Measurements from ENCODE around the gene STEAP2. TPM values are rescaled to one million over a fixed set of nuclear protein-coding genes. Genes with fewer than 3 reads are reported as not detected.

Gene STEAP2
- total RNA-seq, 4 donors from 2014 or later = 11.9 to 34.3 (median 27.4) TPM

DNA sequence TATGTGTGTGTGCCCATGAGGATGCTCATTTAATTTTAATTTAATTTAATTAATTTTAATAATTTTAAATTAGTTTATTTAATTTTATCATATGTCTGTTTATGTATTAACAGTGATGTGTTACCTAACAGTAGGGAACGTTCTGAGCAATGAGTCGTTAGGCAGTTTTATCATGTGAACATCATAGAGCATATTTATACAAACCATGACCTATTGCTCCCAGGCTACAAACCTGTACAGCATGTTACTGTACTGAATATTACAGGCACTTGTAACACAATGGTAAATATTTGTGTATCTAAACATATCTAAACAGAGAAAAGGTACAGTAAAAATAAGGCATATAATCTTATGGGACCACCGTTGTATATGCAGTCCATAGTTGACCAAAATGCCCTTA, 19.8 kb downstream of the STEAP2 start:
- no peak overlapping the region for H3K4me3 ChIP-seq (replicated peaks in 1 of 3)
- no peak for DNase-seq
- H3K36me3 ChIP-seq = no peaks in the 10 kb centered on the region
- no peak overlapping the region for H3K27ac ChIP-seq
- WGBS, 2 donors = 92 to 95% methylated on average over 3 of the region's 3 CpGs
- H3K27me3 ChIP-seq = no peaks in the 10 kb centered on the region
- no peaks in the 10 kb centered on the region for H3K9me3 ChIP-seq
- intact Hi-C loops (cut with DNase I) = no loop called here
- no peaks in the 10 kb centered on the region for H3K4me1 ChIP-seq
- TF ChIP-seq, protein P1, sequence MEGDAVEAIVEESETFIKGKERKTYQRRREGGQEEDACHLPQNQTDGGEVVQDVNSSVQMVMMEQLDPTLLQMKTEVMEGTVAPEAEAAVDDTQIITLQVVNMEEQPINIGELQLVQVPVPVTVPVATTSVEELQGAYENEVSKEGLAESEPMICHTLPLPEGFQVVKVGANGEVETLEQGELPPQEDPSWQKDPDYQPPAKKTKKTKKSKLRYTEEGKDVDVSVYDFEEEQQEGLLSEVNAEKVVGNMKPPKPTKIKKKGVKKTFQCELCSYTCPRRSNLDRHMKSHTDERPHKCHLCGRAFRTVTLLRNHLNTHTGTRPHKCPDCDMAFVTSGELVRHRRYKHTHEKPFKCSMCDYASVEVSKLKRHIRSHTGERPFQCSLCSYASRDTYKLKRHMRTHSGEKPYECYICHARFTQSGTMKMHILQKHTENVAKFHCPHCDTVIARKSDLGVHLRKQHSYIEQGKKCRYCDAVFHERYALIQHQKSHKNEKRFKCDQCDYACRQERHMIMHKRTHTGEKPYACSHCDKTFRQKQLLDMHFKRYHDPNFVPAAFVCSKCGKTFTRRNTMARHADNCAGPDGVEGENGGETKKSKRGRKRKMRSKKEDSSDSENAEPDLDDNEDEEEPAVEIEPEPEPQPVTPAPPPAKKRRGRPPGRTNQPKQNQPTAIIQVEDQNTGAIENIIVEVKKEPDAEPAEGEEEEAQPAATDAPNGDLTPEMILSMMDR (IDR thresholded peaks at IDR 0.05) = no peak
- no peak for TF ChIP-seq POLR2A (IDR thresholded peaks at IDR 0.05)

- TF ChIP-seq, protein P1 (IDR thresholded peaks at IDR 0.05) = no peak
- no peak for TF ChIP-seq POLR2A (IDR thresholded peaks at IDR 0.05)
- no peak overlapping the region for H3K4me3 ChIP-seq (replicated peaks in 1 of 3)
- no peaks in the 10 kb centered on the region for H3K9me3 ChIP-seq
- 60 to 80% methylated on average over 5 of the region's 5 CpGs for WGBS, 2 donors
- no peaks in the 10 kb centered on the region for H3K36me3 ChIP-seq
- H3K27ac ChIP-seq = no peak overlapping the region
- DNase-seq = no peak
- H3K4me1 ChIP-seq = no peaks in the 10 kb centered on the region
- no peaks in the 10 kb centered on the region for H3K27me3 ChIP-seq
- intact Hi-C loops (cut with DNase I) = no loop called here
These were observed 20.9 kb downstream of the STEAP2 start for GRCh38 chr7:90232430-90232829.

GRCh38 chr7:90233569-90233968, 22.0 kb downstream of the STEAP2 start:
- TF ChIP-seq, protein P1 (IDR thresholded peaks at IDR 0.05) = no peak
- TF ChIP-seq POLR2A (IDR thresholded peaks at IDR 0.05) = no peak
- Histone ChIP-seq H3K27me3 (no peaks in the 10 kb centered on the region), H3K27ac (no peak overlapping the region), H3K9me3 (no peaks in the 10 kb centered on the region), H3K36me3 (no peaks in the 10 kb centered on the region), H3K4me3 (replicated peaks in 1 of 3) (no peak overlapping the region), H3K4me1 (no peaks in the 10 kb centered on the region)
- no peak for DNase-seq
- WGBS, 2 donors = 95 to 99% methylated on average over 6 of the region's 6 CpGs
- intact Hi-C loops (cut with DNase I) = no loop called here

DNA sequence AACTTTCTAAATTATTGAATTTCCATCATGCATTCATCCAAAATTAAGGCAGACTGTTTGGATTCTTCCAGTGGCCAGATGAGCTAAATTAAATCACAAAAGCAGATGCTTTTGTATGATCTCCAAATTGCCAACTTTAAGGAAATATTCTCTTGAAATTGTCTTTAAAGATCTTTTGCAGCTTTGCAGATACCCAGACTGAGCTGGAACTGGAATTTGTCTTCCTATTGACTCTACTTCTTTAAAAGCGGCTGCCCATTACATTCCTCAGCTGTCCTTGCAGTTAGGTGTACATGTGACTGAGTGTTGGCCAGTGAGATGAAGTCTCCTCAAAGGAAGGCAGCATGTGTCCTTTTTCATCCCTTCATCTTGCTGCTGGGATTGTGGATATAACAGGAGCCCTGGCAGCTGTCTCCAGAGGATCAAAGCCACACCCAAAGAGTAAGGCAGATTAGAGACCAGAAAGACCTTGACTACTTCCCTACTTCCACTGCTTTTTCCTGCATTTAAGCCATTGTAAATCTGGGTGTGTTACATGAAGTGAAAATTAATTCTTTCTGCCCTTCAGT, 25.3 kb downstream of the STEAP2 start:
- TF ChIP-seq, protein P1 (IDR thresholded peaks at IDR 0.05) = no peak
- no peak for TF ChIP-seq POLR2A (IDR thresholded peaks at IDR 0.05)
- no peak for DNase-seq
- 86 to 94% methylated on average over 1 of the region's 1 CpG for WGBS, 2 donors

GRCh38 chr7:90238022-90238421, 26.5 kb downstream of the STEAP2 start:
- H3K9me3 ChIP-seq = no peaks in the 10 kb centered on the region
- TF ChIP-seq, protein P1 (IDR thresholded peaks at IDR 0.05) = no peak
- TF ChIP-seq POLR2A (IDR thresholded peaks at IDR 0.05) = no peak
- H3K27ac ChIP-seq = no peak overlapping the region
- no peak for DNase-seq
- H3K4me1 ChIP-seq = no peaks in the 10 kb centered on the region
- H3K4me3 ChIP-seq (replicated peaks in 1 of 3) = no peak overlapping the region
- H3K36me3 ChIP-seq = no peaks in the 10 kb centered on the region
- 94 to 97% methylated on average over 2 of the region's 2 CpGs for WGBS, 2 donors
- intact Hi-C loops (cut with DNase I) = no loop called here
- H3K27me3 ChIP-seq = no peaks in the 10 kb centered on the region

More for the DNA sequence above, 25.3 kb downstream of the STEAP2 start:
- Histone ChIP-seq H3K9me3 (no peaks in the 10 kb centered on the region), H3K27me3 (no peaks in the 10 kb centered on the region), H3K4me1 (no peaks in the 10 kb centered on the region), H3K27ac (no peak overlapping the region), H3K4me3 (replicated peaks in 1 of 3) (no peak overlapping the region), H3K36me3 (no peaks in the 10 kb centered on the region)
- intact Hi-C loops (cut with DNase I) = no loop called here
